ENCODE data around the gene MAGIX.
A peak's percentile ranks its signal among the peaks of the same experiment; 100 is the strongest.
"Not testable (repeated sequence)": the region's sequence is repeated elsewhere in the genome, so short reads cannot be mapped to it uniquely, and the experiment has no call there.

Gene MAGIX

DNA sequence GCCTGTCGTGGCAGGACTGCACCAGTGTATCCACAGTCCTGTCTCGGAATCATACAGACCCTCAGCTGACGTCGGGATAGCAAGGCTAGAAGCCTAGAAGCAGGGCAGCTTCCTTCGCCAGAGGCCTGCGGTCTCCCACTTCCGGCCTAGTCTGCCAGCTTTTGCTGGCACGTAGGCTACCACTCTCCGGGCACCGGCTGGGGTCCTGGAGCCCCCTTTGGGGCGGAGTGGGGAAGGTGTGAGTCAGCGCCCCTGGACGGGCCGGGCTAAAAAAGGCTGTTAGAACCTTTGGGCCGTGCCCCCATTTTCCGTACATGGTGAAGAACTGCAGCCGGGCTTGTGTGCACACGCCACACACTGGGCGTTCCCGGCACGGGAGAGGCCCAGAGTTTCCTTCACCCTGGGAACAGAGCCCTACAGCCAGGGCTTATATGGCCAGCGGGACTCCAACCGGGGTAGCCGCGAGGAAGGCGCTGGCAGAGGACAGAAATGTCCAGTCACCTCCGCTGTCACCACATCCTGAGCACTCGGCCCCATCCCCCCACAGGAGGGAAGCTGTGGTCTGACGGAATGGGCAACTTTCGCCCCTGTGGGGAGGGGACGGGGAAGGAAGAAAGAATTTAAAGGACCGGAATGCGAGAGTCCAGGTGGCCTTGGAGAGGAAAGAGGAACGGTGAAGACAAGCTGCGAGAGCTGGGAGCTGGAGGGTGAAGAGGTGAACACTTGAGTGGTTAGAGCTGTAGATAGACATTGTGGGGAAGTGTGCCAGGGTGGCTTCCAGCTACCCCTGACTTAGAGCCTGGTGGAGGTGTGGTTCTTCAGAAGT is 4.6 kb downstream of the MAGIX start:
- peak in 1 of 2 experiments; percentile 64 for DNase-seq (ENCODE audit: low spot score in 2 of 2)
- Histone ChIP-seq H3K27me3 (ENCODE audit: low read depth) (no peaks in the 10 kb centered on the region), H3K9me3 (no peaks in the 10 kb centered on the region), H3K4me1 (peaks cover 29% of the 10 kb centered on the region), H3K4me3 (peak overlapping the region; percentile 29), H3K36me3 (replicated peaks) (no peaks in the 10 kb centered on the region)
- in situ Hi-C loops (cut with MboI; ENCODE audit: low sequenced_read_pairs) = loop anchor here (5.0 kb wide), 1 partner anchor 270 kb away; the partner anchor contains the start of genes PQBP1 and TIMM17B

DNA sequence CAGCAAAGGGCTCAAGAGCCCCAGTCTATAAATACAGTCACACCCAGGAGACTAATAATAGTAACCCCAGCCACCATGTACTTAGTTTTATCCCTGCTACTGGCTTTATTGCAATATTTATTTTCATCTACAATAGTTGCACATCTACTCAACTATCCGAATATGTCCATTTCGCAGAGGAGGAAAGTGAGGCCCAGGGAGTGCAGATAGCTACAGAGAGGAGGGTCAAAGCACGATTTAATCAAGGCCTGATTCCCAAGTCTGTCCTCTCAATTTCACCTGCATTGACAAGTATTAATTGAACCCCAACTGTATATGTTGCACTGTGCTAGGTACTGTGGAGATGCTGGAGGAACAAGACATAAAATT is 5.2 kb downstream of the MAGIX start:
- H3K4me1 ChIP-seq = peaks cover 29% of the 10 kb centered on the region
- no peaks in the 10 kb centered on the region for H3K9me3 ChIP-seq
- H3K27me3 ChIP-seq (ENCODE audit: low read depth) = no peaks in the 10 kb centered on the region
- no peaks in the 10 kb centered on the region for H3K36me3 ChIP-seq (replicated peaks)
- DNase-seq (ENCODE audit: low spot score in 2 of 2) = no peak
- in situ Hi-C loops (cut with MboI; ENCODE audit: low sequenced_read_pairs) = loop anchor here (5.0 kb wide), 1 partner anchor 270 kb away; the partner anchor contains the start of genes PQBP1 and TIMM17B
- H3K4me3 ChIP-seq = peak overlapping the region; percentile 29; the same call in 1 of the 2 replicates

DNA sequence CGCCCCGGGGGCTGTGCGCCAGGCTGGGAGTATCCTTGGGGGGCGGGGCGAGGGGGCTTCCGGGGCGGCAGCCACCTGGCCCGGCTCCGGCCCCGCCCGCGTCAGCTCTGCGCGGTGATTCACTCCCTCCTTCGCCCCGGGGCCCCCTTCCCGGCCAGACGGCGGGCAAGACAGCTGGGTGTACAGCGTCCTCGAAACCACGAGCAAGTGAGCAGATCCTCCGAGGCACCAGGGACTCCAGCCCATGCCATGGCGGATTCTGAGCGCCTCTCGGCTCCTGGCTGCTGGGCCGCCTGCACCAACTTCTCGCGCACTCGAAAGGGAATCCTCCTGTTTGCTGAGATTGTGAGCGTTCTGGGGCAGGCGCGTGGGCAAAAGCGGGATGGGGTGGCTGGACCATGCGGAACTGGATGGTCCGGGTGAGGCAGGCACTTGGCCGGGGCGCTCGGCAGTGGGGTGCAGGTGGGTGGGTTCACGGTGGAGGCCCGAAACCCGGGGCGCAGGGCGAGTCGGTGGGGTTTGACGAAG is 9.3 kb downstream of the MAGIX start, which contains the start of gene PLP2:
Gene PLP2, plus strand, starts transcription at position 147 of the 528 bp plus-strand sequence. Its CDS starts 103 bp downstream, at position 250.
- DNase-seq (ENCODE audit: low spot score in 2 of 2) = peak; percentile 42 to 85
- Histone ChIP-seq H3K27me3 (ENCODE audit: low read depth) (no peaks in the 10 kb centered on the region), H3K36me3 (replicated peaks) (peaks cover 37% of the 10 kb centered on the region), H3K4me1 (peaks cover 18% of the 10 kb centered on the region), H3K4me3 (peak within 1 kb of the TSS; percentile 78), H3K9me3 (no peaks in the 10 kb centered on the region)
- in situ Hi-C loops (cut with MboI; ENCODE audit: low sequenced_read_pairs) = no loop called here

DNA sequence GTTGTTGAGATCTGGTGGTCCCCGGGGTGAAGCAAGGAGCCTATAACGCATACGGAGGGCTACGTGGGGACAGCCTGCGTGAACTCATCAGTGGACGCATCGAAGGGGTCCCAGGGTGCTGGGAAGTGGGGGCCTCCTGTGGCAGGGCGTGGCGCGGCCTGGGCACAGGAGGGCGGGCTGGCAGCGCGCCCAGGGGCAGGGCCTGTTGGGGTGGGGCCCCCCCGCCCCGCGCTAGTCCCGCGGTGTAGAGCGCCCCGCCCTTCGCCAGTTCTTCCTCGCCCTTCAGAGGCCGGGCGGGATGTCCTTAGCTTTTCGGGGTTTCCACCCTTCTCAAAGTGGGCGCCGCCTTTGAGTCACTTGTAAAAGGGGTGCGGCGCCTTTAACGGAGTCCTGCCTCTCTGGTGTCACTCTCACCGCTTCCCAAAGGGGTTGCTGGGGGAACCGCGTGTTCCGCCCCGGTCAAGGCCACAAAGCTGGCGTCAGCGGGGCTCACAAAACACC is 9.8 kb downstream of the MAGIX start:
- peak; percentile 39 to 73 for DNase-seq (ENCODE audit: low spot score in 2 of 2)
- Histone ChIP-seq H3K27me3 (ENCODE audit: low read depth) (no peaks in the 10 kb centered on the region), H3K9me3 (no peaks in the 10 kb centered on the region), H3K4me3 (peak overlapping the region; percentile 78), H3K36me3 (replicated peaks) (peaks cover 42% of the 10 kb centered on the region), H3K4me1 (peaks cover 13% of the 10 kb centered on the region)
- in situ Hi-C loops (cut with MboI; ENCODE audit: low sequenced_read_pairs) = no loop called here

DNA sequence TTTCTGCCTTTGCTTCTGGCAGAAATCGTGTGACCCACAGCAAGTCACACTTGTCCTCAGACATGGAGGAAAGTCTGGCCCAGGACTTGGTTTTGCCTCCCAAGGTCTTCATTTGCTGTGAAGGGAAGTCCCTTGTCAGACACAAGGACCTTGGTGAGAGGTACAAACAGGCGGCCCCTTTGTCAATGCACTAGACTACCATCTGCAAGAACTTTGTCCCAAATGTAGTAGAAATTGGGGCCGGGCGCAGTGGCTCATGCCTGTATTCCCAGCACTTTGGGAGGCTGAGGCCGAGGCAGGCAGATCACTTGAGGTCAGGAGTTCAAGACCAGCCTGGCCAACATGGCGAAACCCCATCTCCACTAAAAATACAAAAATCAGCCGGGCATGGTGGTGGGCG is 11.0 kb downstream of the MAGIX start:
- DNase-seq (ENCODE audit: low spot score in 2 of 2); in situ Hi-C loops (cut with MboI; ENCODE audit: low sequenced_read_pairs); H3K27me3 ChIP-seq (ENCODE audit: low read depth); H3K9me3 ChIP-seq; H3K4me3 ChIP-seq; H3K4me1 ChIP-seq: not testable (repeated sequence)
- peaks cover 55% of the 10 kb centered on the region for H3K36me3 ChIP-seq (replicated peaks)

DNA sequence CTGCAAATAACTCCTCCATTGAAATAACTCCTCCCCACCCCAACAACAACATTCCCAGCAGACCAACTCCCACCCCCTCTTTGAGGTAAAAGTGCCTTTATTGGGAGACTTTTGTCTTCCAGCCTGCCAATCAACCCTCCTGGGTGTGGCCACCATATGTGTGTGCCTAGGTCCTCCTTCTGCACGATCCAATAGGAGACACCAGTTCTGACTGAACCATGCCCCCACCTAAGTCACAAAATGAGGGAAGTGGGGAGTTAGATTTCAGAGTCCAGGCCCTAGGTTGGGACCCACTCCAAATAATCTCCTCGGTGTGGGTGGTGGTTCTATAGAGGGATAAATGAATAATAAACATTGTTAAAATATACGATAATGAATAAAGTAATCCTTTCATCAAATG is 12.2 kb downstream of the MAGIX start:
- in situ Hi-C loops (cut with MboI; ENCODE audit: low sequenced_read_pairs) = no loop called here
- H3K4me3 ChIP-seq = no peak overlapping the region
- peak in 1 of 2 experiments; percentile 70 for DNase-seq (ENCODE audit: low spot score in 2 of 2)
- no peaks in the 10 kb centered on the region for H3K27me3 ChIP-seq (ENCODE audit: low read depth)
- no peaks in the 10 kb centered on the region for H3K9me3 ChIP-seq
- H3K36me3 ChIP-seq (replicated peaks) = peaks cover 66% of the 10 kb centered on the region
- peaks cover 8% of the 10 kb centered on the region for H3K4me1 ChIP-seq

DNA sequence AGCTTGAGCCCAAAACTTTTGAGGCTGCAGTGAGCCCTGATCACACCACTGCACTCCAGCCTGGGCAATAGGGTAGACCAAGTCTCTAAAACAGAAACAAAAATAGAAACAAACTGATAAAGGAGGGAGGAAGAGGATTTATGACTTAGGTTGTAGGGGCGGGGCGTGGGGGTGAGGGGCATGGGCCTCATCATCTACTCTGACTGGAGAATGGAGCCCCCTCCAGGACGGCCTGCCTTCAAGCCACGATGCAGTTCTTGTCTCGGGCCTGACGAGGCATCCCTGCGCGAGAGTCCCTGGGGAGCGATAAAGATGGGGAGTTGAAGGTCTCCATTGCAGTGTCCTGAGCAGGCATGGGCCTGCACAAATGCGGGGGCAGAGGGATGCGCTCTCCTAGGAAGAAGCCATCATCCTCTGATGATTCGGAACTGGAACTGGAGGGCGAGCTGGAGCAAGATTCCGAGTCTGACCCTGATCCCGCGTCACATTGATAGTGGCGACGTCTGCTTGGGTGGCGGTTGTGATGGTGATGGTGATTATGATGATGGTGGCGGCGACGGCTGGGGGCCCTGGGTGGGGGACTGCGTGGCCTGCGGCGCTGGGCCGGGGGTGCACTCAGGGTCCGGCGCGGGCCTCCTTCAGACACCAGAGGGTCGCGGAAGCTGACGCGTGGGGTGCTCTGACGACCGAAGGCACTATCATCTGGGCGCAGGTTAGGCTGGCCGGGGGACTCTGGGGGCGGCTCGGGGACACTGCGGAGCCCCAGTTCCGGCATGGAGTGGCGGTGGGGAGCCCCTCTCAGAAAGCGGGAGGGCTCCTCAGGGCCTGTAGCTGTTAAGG is 13.1 kb downstream of the MAGIX start:
- peak in 1 of 2 experiments; percentile 55 for DNase-seq (ENCODE audit: low spot score in 2 of 2)
- Histone ChIP-seq H3K4me3 (no peak overlapping the region), H3K4me1 (peaks cover 8% of the 10 kb centered on the region), H3K27me3 (ENCODE audit: low read depth) (no peaks in the 10 kb centered on the region), H3K36me3 (replicated peaks) (peaks cover 72% of the 10 kb centered on the region), H3K9me3 (no peaks in the 10 kb centered on the region)
- in situ Hi-C loops (cut with MboI; ENCODE audit: low sequenced_read_pairs) = no loop called here

DNA sequence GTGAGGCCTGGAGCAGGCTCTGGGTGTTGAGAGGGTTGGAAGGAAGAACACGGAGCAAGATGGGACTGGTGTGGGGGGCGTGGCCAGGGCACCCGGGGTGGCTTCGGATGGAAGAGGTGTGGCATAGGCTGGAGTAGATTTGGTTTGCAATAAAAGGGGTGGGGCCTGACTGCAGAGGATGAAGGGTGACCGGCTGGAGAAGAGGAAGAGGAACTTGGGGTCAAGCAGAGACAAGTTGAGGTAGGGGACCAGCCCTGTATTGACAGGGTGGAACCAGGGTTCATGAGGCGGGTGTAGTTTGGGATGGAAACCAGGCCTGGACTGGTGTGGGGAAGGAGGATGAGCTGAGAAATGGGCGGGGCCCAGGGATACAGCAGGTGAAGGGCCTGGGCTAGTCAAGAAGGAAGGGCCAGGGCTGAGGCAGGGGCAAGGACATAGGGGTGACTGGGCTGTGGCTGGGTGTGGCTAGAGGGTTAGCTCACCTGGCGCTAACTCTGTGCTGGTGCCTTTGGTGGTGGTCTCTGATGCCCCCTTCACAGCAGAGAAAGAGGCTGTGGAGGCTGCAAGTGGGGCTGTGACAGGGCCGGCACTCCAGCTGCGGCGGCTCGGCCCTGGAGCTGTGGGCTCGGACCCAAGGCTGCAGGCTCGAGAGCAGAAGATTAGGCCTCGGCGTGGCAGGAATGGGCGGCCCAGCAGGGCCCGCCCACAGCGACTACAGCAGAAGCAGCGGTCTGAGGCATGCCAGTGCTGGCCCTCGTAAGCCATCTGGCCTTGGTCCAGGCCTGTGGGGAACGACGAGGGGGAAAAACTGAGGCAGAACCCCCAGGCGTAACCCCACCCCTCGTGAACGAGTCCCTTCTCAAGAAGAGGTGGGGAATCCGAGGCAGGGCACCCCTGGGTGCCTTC is 14.1 kb downstream of the MAGIX start:
- Histone ChIP-seq H3K4me3 (no peak overlapping the region), H3K36me3 (replicated peaks) (peaks cover 79% of the 10 kb centered on the region)
- DNase-seq (ENCODE audit: low spot score in 2 of 2) = peak in 1 of 2 experiments; percentile 63

DNA sequence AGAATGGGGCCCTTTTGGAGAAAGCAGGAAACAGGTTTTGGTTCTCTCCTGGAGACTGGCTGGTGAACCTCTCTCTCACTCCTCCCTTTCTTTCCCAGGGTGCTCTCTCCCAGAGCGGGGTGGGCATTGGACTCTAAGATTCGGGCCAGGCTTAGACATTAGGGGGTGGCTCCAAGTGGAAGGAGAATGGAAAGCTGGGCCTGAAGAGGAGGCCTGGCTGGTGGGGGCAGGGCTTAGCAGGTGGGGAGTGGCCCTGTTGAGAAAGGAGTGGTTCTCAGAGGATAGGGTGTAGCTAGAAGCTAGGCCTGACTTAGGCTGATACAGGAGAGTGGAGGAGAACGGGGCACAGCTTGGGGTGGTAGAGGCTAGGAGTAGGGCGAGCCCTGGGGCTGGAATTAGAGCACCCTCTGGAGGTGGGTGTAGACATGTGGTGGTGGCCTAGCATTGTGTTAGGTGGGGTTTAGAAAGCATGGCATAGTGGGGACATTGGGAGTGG is 14.8 kb downstream of the MAGIX start:
- in situ Hi-C loops (cut with MboI; ENCODE audit: low sequenced_read_pairs) = no loop called here
- H3K9me3 ChIP-seq = no peaks in the 10 kb centered on the region
- H3K4me1 ChIP-seq = peaks cover 8% of the 10 kb centered on the region
- DNase-seq (ENCODE audit: low spot score in 2 of 2) = no peak
- H3K4me3 ChIP-seq = no peak overlapping the region
- no peaks in the 10 kb centered on the region for H3K27me3 ChIP-seq (ENCODE audit: low read depth)
- peaks cover 86% of the 10 kb centered on the region for H3K36me3 ChIP-seq (replicated peaks)

More for the DNA sequence above, 14.1 kb downstream of the MAGIX start:
- Histone ChIP-seq H3K4me1 (peaks cover 8% of the 10 kb centered on the region), H3K9me3 (no peaks in the 10 kb centered on the region), H3K27me3 (ENCODE audit: low read depth) (no peaks in the 10 kb centered on the region)
- in situ Hi-C loops (cut with MboI; ENCODE audit: low sequenced_read_pairs) = no loop called here

DNA sequence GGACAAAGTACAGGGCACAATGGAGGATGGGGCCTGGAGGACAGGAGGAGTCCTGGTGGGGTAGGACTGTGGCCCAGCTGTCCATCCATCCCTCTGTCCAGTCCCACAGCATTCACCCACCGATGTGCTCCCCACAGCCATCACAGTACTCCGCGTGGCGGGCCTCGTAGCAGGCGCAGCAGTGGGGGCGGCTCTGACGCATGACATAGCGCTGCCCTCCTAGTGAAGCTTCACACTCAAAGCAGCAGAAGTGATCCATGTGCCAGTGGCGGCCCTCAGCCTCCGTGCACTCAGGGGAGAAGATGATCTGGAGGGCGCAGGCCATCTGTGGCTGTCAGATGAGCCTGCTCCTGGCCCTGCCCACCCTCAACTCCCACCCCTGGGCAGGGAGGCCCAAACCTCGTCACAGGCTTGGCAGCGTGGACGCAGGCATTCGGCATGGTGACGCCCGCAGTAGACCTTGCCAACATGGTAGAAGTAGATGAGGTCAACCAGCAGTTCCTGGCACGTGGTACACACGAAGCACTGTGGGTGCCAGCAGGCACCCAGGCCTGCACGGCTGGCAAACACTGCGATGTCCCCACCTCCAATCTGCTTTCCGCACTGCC is 15.4 kb downstream of the MAGIX start:
- no peaks in the 10 kb centered on the region for H3K9me3 ChIP-seq
- no peaks in the 10 kb centered on the region for H3K27me3 ChIP-seq (ENCODE audit: low read depth)
- no peak overlapping the region for H3K4me3 ChIP-seq
- no peak for DNase-seq (ENCODE audit: low spot score in 2 of 2)
- H3K4me1 ChIP-seq = peaks cover 6% of the 10 kb centered on the region
- H3K36me3 ChIP-seq (replicated peaks) = peaks cover 91% of the 10 kb centered on the region
- in situ Hi-C loops (cut with MboI; ENCODE audit: low sequenced_read_pairs) = no loop called here

DNA sequence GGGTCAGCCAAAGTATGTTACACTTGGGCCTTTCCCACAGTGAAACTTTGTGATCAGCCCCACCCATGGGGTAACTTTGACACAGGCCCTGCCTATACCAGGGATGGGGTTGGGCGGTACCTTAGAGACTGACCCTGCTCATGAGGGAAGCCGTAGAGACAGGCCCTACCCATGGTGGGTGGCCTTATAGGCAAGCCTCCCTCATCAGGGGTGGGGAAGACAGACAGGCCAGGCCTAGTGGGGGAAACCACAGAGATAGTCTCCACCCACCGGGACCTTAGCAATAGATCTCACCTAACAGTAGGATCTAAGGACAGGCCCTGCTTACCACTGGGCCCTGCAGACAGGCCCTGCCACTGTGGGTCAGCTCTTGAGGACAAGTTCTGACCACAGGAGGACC is 16.0 kb downstream of the MAGIX start:
- no peak overlapping the region for H3K4me3 ChIP-seq
- peaks cover 3% of the 10 kb centered on the region; the same call in 1 of the 2 replicates for H3K4me1 ChIP-seq
- H3K9me3 ChIP-seq = no peaks in the 10 kb centered on the region
- DNase-seq (ENCODE audit: low spot score in 2 of 2) = no peak
- no peaks in the 10 kb centered on the region for H3K27me3 ChIP-seq (ENCODE audit: low read depth)
- in situ Hi-C loops (cut with MboI; ENCODE audit: low sequenced_read_pairs) = no loop called here
- peaks cover 91% of the 10 kb centered on the region for H3K36me3 ChIP-seq (replicated peaks)

DNA sequence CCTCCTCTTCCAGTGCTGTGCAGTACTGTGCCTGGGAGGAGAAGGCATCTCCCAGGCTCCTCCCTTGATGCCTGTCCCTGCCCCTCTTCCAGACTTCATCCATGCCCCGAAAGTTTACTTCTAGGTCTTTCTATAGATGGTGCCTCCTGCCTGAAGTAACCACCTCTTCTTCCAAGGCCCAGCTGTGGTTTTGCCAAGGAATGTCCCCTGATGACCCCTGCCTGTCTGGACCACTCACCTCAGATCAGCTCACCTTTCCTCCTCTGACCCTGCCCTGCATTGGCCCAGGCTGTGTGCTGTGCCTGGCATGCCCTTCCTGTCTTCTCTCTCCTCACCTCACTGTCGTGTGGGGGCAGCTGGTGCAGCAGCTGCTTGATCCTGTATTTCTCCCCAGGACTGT is 16.8 kb downstream of the MAGIX start:
- Histone ChIP-seq H3K27me3 (ENCODE audit: low read depth) (no peaks in the 10 kb centered on the region), H3K9me3 (no peaks in the 10 kb centered on the region), H3K36me3 (replicated peaks) (peaks cover 88% of the 10 kb centered on the region), H3K4me1 (peaks cover 5% of the 10 kb centered on the region), H3K4me3 (no peak overlapping the region)
- DNase-seq (ENCODE audit: low spot score in 2 of 2) = no peak
- in situ Hi-C loops (cut with MboI; ENCODE audit: low sequenced_read_pairs) = no loop called here
